BJ (cell line): ENCODE measurements around the gene INPP4A. TPM values are rescaled to one million over a fixed set of nuclear protein-coding genes. Genes with fewer than 3 reads are reported as not detected.

Experiments used
- CTCF ChIA-PET: fragments of 350-600 bp; formaldehyde crosslinking; extraction: SDS; loops from one replicate; lab custom pipeline; 2021; ENCODE audit warnings: antibody characterized with exemption, inconsistent platforms; lab: Yijun Ruan, JAX
- POLR2A ChIA-PET: fragments of 300-600 bp; sonication (Branson Sonifier 250); formaldehyde crosslinking; extraction: SDS; loops from one replicate; lab custom pipeline; 2021; ENCODE audit warnings: antibody characterized with exemption; lab: Charles Lee
- DNase-seq: peaks from one replicate; pipeline ENCODE4 v3.0.0-alpha.2; 2011; ENCODE audit warnings: low read depth
- H3K27me3 ChIP-seq: 2 replicates; pipeline ENCODE4 v1.6.0; 2011; ENCODE audit warnings: low read length; ENCODE audit not compliant: control insufficient read depth, insufficient read depth
- H3K36me3 ChIP-seq: 2 replicates; pipeline ENCODE4 v1.5.1; 2011; ENCODE audit warnings: low read length; ENCODE audit not compliant: control insufficient read depth, insufficient read depth
- H3K4me3 ChIP-seq: 2 replicates; pipeline ENCODE4 v1.5.1; 2011; ENCODE audit warnings: low read depth, mild to moderate bottlenecking, control low read depth, low read length
- polyA plus RNA-seq: library from polyadenylated mRNA; depleted of rRNA; stranded (reverse); fragments of >200 nt; gene quantifications from 2 replicates; pipeline ENCODE4 v1.2.3, GENCODE V29; 2011
- TF ChIP-seq, protein P1 (sequence below): IDR thresholded peaks from 2 replicates; pipeline ENCODE4 v1.5.1; 2011; ENCODE audit warnings: low read depth, mild to moderate bottlenecking, control low read depth, inconsistent platforms, low read length, moderate library complexity; ENCODE audit not compliant: insufficient read depth

The INPP4A gene
- polyA plus RNA-seq, 1 experiment: 21.0 TPM

DNA sequence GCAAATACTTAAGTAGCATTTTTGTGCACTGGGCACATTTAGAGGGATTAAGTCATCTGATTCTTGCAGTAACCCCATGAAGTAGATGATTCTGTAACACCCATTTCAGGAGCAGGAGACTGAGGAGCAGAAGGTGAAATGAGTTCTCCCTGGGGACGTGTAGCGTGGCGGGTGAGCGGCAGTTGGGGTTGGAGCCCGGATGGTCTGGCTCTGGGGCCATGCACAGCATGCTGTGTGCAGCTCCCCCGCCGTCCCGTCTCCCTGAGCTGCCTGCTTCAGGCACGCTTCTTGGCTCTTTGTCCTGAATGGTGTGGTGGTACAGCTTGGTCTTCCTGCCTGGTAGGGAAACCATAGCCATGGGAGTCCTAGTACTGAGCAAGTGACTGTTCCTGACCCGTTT is 32.4 kb downstream of the INPP4A start:
- CTCF ChIA-PET: no interaction called here
- no peaks in the 10 kb centered on the region for H3K36me3 ChIP-seq
- POLR2A ChIA-PET: no interaction called here
- H3K27me3 ChIP-seq: no peaks in the 10 kb centered on the region
- TF ChIP-seq, protein P1, sequence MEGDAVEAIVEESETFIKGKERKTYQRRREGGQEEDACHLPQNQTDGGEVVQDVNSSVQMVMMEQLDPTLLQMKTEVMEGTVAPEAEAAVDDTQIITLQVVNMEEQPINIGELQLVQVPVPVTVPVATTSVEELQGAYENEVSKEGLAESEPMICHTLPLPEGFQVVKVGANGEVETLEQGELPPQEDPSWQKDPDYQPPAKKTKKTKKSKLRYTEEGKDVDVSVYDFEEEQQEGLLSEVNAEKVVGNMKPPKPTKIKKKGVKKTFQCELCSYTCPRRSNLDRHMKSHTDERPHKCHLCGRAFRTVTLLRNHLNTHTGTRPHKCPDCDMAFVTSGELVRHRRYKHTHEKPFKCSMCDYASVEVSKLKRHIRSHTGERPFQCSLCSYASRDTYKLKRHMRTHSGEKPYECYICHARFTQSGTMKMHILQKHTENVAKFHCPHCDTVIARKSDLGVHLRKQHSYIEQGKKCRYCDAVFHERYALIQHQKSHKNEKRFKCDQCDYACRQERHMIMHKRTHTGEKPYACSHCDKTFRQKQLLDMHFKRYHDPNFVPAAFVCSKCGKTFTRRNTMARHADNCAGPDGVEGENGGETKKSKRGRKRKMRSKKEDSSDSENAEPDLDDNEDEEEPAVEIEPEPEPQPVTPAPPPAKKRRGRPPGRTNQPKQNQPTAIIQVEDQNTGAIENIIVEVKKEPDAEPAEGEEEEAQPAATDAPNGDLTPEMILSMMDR: no peak
- DNase-seq: no peak
- H3K4me3 ChIP-seq: no peak overlapping the region

DNA sequence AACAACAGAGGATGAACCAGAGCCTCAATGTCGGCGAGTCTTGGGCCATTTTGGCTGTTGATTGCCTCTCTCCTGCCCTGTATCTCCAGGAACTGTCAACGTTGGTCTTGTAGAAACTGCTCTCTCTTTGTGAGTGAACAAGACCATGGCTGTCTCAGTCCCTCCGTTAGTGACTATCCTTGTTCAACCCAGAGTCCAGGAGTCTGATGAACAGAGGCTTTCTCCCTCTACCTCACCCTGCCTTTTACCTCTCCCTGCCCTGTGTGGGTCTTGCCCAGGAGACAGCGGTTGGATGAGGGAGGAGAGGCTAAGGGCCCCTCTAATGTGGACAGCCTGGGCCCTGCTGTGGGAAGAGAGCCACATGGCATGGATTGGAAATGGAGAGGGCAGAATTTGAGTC is 32.8 kb downstream of the INPP4A start:
- DNase-seq: no peak
- H3K27me3 ChIP-seq: no peaks in the 10 kb centered on the region
- ChIA-PET CTCF (interaction anchor here (0.6 kb wide), 1 partner anchor 807 kb away, joined by 3 read pairs; no protein-coding TSS in a partner anchor), POLR2A (no interaction called here)
- H3K4me3 ChIP-seq: no peak overlapping the region
- TF ChIP-seq, protein P1: no peak
- H3K36me3 ChIP-seq: no peaks in the 10 kb centered on the region

DNA sequence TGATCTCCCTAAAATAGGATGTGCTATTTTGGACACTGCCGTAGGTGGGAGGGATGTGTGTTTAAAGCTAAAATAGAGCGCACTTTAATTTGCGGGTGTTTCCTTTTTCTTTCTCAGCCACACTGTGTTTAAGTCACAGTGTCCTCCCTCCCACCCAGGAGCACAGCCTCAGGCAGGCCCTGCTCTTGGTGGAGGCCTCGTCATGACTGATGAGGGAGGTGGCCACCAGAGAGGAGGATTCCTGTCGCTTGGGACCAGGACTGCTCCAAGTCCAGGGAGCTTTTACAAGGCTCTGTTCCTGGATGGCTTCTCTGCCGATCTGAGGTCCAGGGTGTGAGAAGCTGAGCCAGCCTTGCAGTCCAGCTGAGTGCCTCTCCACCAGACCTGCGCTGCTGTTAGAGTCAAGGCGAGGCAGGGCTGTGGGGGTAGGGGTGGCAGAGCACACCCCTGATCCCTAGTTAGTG is 33.5 kb downstream of the INPP4A start:
- TF ChIP-seq, protein P1: no peak
- ChIA-PET POLR2A (no interaction called here), CTCF (interaction anchor here (0.6 kb wide), 1 partner anchor 808 kb away, joined by 3 read pairs; no protein-coding TSS in a partner anchor)
- H3K4me3 ChIP-seq: no peak overlapping the region
- no peaks in the 10 kb centered on the region for H3K36me3 ChIP-seq
- no peaks in the 10 kb centered on the region for H3K27me3 ChIP-seq
- DNase-seq: no peak

DNA sequence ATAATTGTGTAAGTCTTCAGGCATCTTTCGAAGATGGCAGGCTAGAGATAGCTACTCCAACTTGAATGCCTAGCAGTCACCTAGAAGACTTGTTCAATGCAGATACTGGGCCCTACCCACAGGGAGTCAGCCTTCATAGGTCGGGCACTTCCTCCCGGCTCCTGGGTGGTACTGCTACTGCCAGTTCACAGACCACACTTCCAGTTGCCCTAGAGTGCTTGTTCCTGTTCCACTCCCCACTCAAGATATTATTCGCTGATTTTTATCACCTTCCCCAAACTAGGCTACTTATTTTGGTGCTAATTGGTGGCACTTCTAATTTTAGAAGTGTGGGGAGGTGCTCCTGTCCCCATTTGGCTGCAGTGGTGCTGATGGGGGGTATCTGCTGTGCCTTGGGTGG is 34.2 kb downstream of the INPP4A start:
- CTCF ChIA-PET: interaction anchor here (0.7 kb wide), 1 partner anchor 9 kb away, joined by 3 read pairs; no protein-coding TSS in a partner anchor
- no peak for DNase-seq
- TF ChIP-seq, protein P1: no peak
- Histone ChIP-seq H3K27me3 (no peaks in the 10 kb centered on the region), H3K36me3 (no peaks in the 10 kb centered on the region), H3K4me3 (no peak overlapping the region)
- POLR2A ChIA-PET: no interaction called here

DNA sequence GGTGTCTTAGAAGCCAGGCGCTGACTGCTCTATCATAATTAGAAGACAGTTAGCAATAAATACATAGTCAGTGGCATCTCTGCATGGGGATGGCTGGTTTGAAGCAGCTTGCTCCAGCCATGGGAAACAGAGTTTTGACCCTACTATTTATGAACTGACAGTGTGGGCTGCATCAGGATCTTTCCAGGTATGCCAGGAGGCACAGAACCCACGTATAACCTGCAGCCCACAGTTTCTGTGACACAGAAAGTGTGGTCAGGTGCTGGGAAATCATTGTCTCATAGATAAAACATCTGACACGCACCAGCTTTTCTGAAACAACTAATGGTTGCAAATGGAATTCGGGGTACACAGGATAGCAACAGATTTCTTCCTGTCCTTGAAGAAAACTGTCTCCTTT is 34.7 kb downstream of the INPP4A start:
- no peaks in the 10 kb centered on the region for H3K36me3 ChIP-seq
- ChIA-PET POLR2A (interaction anchor here (0.6 kb wide), 1 partner anchor 22 kb away, joined by 3 read pairs; no protein-coding TSS in a partner anchor), CTCF (interaction anchor here (0.7 to 1.2 kb wide), 3 partner anchors 7 to 9 kb away, joined by 3 to 4 read pairs (median 3); no protein-coding TSS in a partner anchor)
- H3K27me3 ChIP-seq: no peaks in the 10 kb centered on the region
- no peak for DNase-seq
- no peak overlapping the region for H3K4me3 ChIP-seq
- TF ChIP-seq, protein P1: no peak
